KMS-11 (cell line): ENCODE data around the gene CLDN20.

Source experiments
- H2AFZ ChIP-seq: fragments of 200-600 bp; sonication (generic); 2 replicates; pipeline ENCODE4 v1.6.1; 2016; ENCODE audit warnings: antibody characterized with exemption, mixed run types, low read depth
- H3K27ac ChIP-seq: fragments of 200-600 bp; sonication (generic); 2 replicates; pipeline ENCODE4 v1.6.1; 2016; ENCODE audit warnings: mild to moderate bottlenecking, mixed run types
- H3K27me3 ChIP-seq: fragments of 200-600 bp; sonication (generic); 2 replicates; pipeline ENCODE4 v1.6.1; 2017; ENCODE audit warnings: mild to moderate bottlenecking, low read depth, mixed run types, moderate library complexity; ENCODE audit not compliant: insufficient read depth
- H3K36me3 ChIP-seq: fragments of 200-600 bp; sonication (generic); 2 replicates; pipeline ENCODE4 v1.6.1; 2017; ENCODE audit warnings: mild to moderate bottlenecking, mixed run types; ENCODE audit not compliant: insufficient read depth
- H3K4me1 ChIP-seq: fragments of 200-600 bp; sonication (generic); 2 replicates; pipeline ENCODE4 v1.6.1; 2016; ENCODE audit warnings: mild to moderate bottlenecking, low read depth, mixed run types; ENCODE audit not compliant: poor library complexity, severe bottlenecking
- H3K4me2 ChIP-seq: fragments of 200-600 bp; sonication (generic); 2 replicates; pipeline ENCODE4 v1.7.0; 2016; ENCODE audit warnings: mild to moderate bottlenecking, mixed run types
- H3K4me3 ChIP-seq: fragments of 200-600 bp; sonication (generic); IDR thresholded peaks from 2 replicates; pipeline ENCODE4 v1.6.1; 2017; ENCODE audit warnings: low read depth, low read length, mixed read lengths; ENCODE audit not compliant: insufficient read depth
- H3K79me2 ChIP-seq: fragments of 200-600 bp; sonication (generic); 2 replicates; pipeline ENCODE4 v1.6.1; 2016; ENCODE audit warnings: low read depth, mixed run types; ENCODE audit not compliant: insufficient read depth
- H3K9ac ChIP-seq: fragments of 200-600 bp; sonication (generic); 2 replicates; pipeline ENCODE4 v1.6.1; 2016; ENCODE audit warnings: mild to moderate bottlenecking, mixed run types
- H4K20me1 ChIP-seq: fragments of 200-600 bp; sonication (generic); 2 replicates; pipeline ENCODE4 v1.6.1; 2016; ENCODE audit warnings: mild to moderate bottlenecking, mixed run types; ENCODE audit not compliant: insufficient read depth
- CTCF ChIP-seq: fragments of 200-600 bp; sonication (generic); conservative IDR thresholded peaks from 2 replicates; pipeline ENCODE4 v1.6.1; 2017; ENCODE audit warnings: low read depth, mild to moderate bottlenecking, antibody characterized with exemption, low read length, moderate library complexity, mixed read lengths

CLDN20 gene

GRCh38 chr6:155269765-155270164 is 6.0 kb downstream of the CLDN20 start:
- TF ChIP-seq CTCF, result no peak
- H3K36me3 ChIP-seq, result no peaks in the 10 kb centered on the region

GRCh38 chr6:155270561-155271091 is 6.8 kb downstream of the CLDN20 start:
- no peak overlapping the region for H2AFZ ChIP-seq
- no peak overlapping the region for H3K4me2 ChIP-seq
- H3K27me3 ChIP-seq, result no peaks in the 10 kb centered on the region
- peaks cover 18% of the 10 kb centered on the region for H3K4me1 ChIP-seq
- H3K36me3 ChIP-seq, result no peaks in the 10 kb centered on the region
- H3K79me2 ChIP-seq, result no peaks in the 10 kb centered on the region
- no peak overlapping the region for H3K27ac ChIP-seq
- H3K4me3 ChIP-seq, result no peak overlapping the region
- no peak overlapping the region for H3K9ac ChIP-seq
- no peaks in the 10 kb centered on the region for H4K20me1 ChIP-seq
- no peak for TF ChIP-seq CTCF

More at GRCh38 chr6:155269765-155270164, 6.0 kb downstream of the CLDN20 start:
- H3K4me2 ChIP-seq, result no peak overlapping the region
- no peak overlapping the region for H3K4me3 ChIP-seq
- H2AFZ ChIP-seq, result no peak overlapping the region
- H3K27ac ChIP-seq, result no peak overlapping the region
- no peak overlapping the region for H3K9ac ChIP-seq
- no peaks in the 10 kb centered on the region for H4K20me1 ChIP-seq
- H3K79me2 ChIP-seq, result no peaks in the 10 kb centered on the region
- peaks cover 18% of the 10 kb centered on the region for H3K4me1 ChIP-seq
- no peaks in the 10 kb centered on the region for H3K27me3 ChIP-seq

- Histone ChIP-seq H4K20me1 (no peaks in the 10 kb centered on the region), H3K4me2 (no peak overlapping the region), H3K27me3 (no peaks in the 10 kb centered on the region), H3K4me3 (no peak overlapping the region), H3K36me3 (no peaks in the 10 kb centered on the region), H3K9ac (no peak overlapping the region), H3K4me1 (peaks cover 18% of the 10 kb centered on the region), H2AFZ (no peak overlapping the region), H3K79me2 (no peaks in the 10 kb centered on the region), H3K27ac (no peak overlapping the region)
- no peak for TF ChIP-seq CTCF
These were observed 7.3 kb downstream of the CLDN20 start for GRCh38 chr6:155271145-155271544.

GRCh38 chr6:155272353-155273232 is 8.8 kb downstream of the CLDN20 start:
- Histone ChIP-seq H2AFZ (no peak overlapping the region), H3K27me3 (no peaks in the 10 kb centered on the region), H4K20me1 (no peaks in the 10 kb centered on the region), H3K36me3 (no peaks in the 10 kb centered on the region), H3K27ac (no peak overlapping the region), H3K4me2 (no peak overlapping the region), H3K79me2 (no peaks in the 10 kb centered on the region), H3K9ac (no peak overlapping the region), H3K4me1 (peaks cover 17% of the 10 kb centered on the region), H3K4me3 (no peak overlapping the region)
- TF ChIP-seq CTCF, result no peak
